ENCODE results near the gene RCOR3.
"Not testable (repeated sequence)": the region's sequence is repeated elsewhere in the genome, so short reads cannot be mapped to it uniquely, and the experiment has no call there.

RCOR3 gene

DNA sequence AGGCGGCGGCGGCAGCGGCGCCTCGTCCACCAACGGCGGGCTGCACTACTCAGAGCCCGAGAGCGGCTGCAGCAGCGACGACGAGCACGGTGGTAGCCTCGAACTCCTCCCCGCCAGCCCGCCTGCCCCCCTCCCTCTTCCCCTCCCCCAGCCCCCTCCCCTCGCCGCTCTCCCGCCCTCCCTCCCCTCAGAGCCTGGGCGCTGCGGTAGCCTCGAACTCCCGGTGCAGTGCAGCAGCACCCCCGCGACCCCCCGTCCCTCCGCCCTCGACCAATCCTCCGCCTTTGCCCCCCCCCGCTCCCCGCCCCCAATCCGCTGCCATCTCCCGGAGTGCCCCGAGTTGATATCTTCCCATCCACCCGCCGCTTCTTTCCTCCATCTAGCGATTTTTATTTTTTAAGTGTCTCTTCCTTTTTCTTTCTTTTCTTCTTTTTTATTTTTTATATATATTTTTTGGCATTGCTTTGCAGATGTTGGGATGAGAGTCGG, 516 bp downstream of the RCOR3 start:
- H4K20me1 ChIP-seq (ENCODE audit: low read depth, low read length) = peaks cover 3% of the 10 kb centered on the region; the same call in 1 of the 2 replicates
- peak overlapping the region; percentile 100 for H3K4me3 ChIP-seq (ENCODE audit: insufficient read depth, low read length, poor library complexity, severe bottlenecking)
- peak overlapping the region; percentile 84 for H2AFZ ChIP-seq (ENCODE audit: low read depth, low read length, severe bottlenecking)
- H3K27ac ChIP-seq (ENCODE audit: low read depth, low read length) = peak overlapping the region; percentile 98
- H3K36me3 ChIP-seq (ENCODE audit: low read length) = peaks cover 9% of the 10 kb centered on the region; the same call in 1 of the 2 replicates
- H3K79me2 ChIP-seq (ENCODE audit: insufficient read depth, low read length) = peaks cover 42% of the 10 kb centered on the region
- H3K9me3 ChIP-seq (ENCODE audit: insufficient read depth, low read length) = no peaks in the 10 kb centered on the region
- no peaks in the 10 kb centered on the region for H3K9me2 ChIP-seq (replicated peaks; ENCODE audit: insufficient read depth, low read length)
- H3K9ac ChIP-seq (ENCODE audit: low read length) = peak overlapping the region; percentile 94
- no peak for TF ChIP-seq EZH2phosphoT487 (conservative IDR thresholded peaks at IDR 0.05; ENCODE audit: low read length)
- TF ChIP-seq, protein P1, sequence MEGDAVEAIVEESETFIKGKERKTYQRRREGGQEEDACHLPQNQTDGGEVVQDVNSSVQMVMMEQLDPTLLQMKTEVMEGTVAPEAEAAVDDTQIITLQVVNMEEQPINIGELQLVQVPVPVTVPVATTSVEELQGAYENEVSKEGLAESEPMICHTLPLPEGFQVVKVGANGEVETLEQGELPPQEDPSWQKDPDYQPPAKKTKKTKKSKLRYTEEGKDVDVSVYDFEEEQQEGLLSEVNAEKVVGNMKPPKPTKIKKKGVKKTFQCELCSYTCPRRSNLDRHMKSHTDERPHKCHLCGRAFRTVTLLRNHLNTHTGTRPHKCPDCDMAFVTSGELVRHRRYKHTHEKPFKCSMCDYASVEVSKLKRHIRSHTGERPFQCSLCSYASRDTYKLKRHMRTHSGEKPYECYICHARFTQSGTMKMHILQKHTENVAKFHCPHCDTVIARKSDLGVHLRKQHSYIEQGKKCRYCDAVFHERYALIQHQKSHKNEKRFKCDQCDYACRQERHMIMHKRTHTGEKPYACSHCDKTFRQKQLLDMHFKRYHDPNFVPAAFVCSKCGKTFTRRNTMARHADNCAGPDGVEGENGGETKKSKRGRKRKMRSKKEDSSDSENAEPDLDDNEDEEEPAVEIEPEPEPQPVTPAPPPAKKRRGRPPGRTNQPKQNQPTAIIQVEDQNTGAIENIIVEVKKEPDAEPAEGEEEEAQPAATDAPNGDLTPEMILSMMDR (IDR thresholded peaks at IDR 0.05; ENCODE audit: insufficient read depth, low read length, poor library complexity, severe bottlenecking) = no peak
- no peaks in the 10 kb centered on the region for H3K27me3 ChIP-seq (ENCODE audit: low read length)
- peaks cover 13% of the 10 kb centered on the region; the same call in 1 of the 2 replicates for H3F3A ChIP-seq (ENCODE audit: insufficient read depth)
- peak overlapping the region; percentile 78 for H3K4me2 ChIP-seq (ENCODE audit: low read depth, low read length, poor library complexity, severe bottlenecking)

DNA sequence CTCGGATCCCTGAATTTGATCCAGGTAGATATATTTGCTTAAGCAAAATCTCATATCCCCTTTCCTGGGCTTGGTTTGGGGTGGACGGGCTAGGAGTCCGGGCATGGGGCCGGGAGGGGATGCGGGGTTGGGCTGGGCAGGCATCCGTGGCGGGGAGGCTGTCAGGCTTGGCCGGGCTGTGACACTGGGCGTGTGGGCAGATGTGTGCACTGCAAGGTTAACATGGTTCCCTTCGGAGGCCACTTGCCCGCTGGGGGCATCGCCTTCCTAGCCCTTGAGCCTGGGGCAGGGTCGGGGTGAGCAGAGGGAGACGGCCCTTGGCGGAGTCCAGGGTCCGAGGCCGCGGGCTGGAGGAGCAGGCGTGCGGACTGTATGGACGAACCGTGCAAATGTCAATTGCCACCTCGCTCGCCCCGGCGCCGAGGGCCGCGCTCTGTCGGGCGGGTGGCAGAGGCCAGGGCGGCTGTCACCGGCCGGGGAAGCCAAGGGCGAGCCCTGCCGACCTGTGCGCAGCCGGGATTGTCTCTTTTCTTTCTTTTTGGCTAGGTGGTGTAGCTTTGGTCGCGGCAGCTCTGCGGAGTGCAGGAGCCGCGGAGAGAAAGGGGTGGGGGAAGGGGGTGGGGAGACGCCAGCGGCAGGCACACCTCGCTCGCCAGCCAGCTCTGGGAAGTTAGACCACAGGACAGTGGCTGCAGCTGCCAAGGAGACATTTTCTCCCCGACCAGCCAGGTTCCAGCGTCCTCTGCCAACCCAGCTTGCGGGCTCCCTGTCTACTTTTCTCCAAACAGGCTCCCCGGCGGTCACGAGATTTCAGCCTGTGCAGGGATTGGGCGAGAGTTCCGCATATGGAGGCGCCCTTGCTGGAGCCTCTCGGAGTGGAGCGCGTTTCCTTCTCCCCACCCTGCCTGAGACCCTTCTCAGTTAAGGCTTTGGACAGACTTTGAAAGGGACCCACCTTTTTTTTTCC, 1.3 kb downstream of the RCOR3 start:
- peak overlapping the region; percentile 68 for H3K4me2 ChIP-seq (ENCODE audit: low read depth, low read length, poor library complexity, severe bottlenecking)
- no peaks in the 10 kb centered on the region for H3K9me3 ChIP-seq (ENCODE audit: insufficient read depth, low read length)
- peak overlapping the region; percentile 100 for H3K4me3 ChIP-seq (ENCODE audit: insufficient read depth, low read length, poor library complexity, severe bottlenecking)
- H3F3A ChIP-seq (ENCODE audit: insufficient read depth) = peaks cover 13% of the 10 kb centered on the region; the same call in 1 of the 2 replicates
- TF ChIP-seq, protein P1 (IDR thresholded peaks at IDR 0.05; ENCODE audit: insufficient read depth, low read length, poor library complexity, severe bottlenecking) = no peak
- no peak for TF ChIP-seq EZH2phosphoT487 (conservative IDR thresholded peaks at IDR 0.05; ENCODE audit: low read length)
- H3K36me3 ChIP-seq (ENCODE audit: low read length) = peaks cover 15% of the 10 kb centered on the region; the same call in 1 of the 2 replicates
- H3K79me2 ChIP-seq (ENCODE audit: insufficient read depth, low read length) = peaks cover 45% of the 10 kb centered on the region
- peaks cover 3% of the 10 kb centered on the region; the same call in 1 of the 2 replicates for H4K20me1 ChIP-seq (ENCODE audit: low read depth, low read length)
- H3K9me2 ChIP-seq (replicated peaks; ENCODE audit: insufficient read depth, low read length) = no peaks in the 10 kb centered on the region
- H3K9ac ChIP-seq (ENCODE audit: low read length) = peak overlapping the region; percentile 94
- no peaks in the 10 kb centered on the region for H3K27me3 ChIP-seq (ENCODE audit: low read length)
- H3K27ac ChIP-seq (ENCODE audit: low read depth, low read length) = peak overlapping the region; percentile 92
- H2AFZ ChIP-seq (ENCODE audit: low read depth, low read length, severe bottlenecking) = peak overlapping the region; percentile 25

DNA sequence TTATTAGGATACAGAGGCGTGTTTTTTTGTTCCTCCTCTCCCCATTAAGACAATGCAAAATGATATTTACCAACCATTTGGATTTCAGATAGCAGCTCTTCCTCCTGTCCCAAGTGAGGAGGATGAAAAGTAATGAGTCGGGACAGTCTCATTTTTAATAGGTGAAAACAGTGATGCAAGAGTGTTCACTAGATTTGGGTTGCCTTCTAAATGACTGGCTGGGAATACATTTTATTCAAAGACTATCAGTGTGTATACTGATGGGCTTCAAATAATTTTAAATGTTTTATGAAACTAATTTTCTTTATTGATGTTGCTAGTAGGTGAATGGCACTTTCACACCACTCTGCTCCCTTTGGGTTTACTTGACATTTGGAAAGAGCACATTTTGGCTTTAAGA, 2.1 kb downstream of the RCOR3 start:
- H2AFZ ChIP-seq (ENCODE audit: low read depth, low read length, severe bottlenecking) = peak overlapping the region; percentile 25
- H3K4me3 ChIP-seq (ENCODE audit: insufficient read depth, low read length, poor library complexity, severe bottlenecking) = peak overlapping the region; percentile 100
- H3K4me2 ChIP-seq (ENCODE audit: low read depth, low read length, poor library complexity, severe bottlenecking) = peak overlapping the region; percentile 68
- H3K9me2 ChIP-seq (replicated peaks; ENCODE audit: insufficient read depth, low read length) = no peaks in the 10 kb centered on the region
- peaks cover 3% of the 10 kb centered on the region; the same call in 1 of the 2 replicates for H4K20me1 ChIP-seq (ENCODE audit: low read depth, low read length)
- no peak for TF ChIP-seq EZH2phosphoT487 (conservative IDR thresholded peaks at IDR 0.05; ENCODE audit: low read length)
- TF ChIP-seq, protein P1 (IDR thresholded peaks at IDR 0.05; ENCODE audit: insufficient read depth, low read length, poor library complexity, severe bottlenecking) = no peak
- peaks cover 13% of the 10 kb centered on the region; the same call in 1 of the 2 replicates for H3F3A ChIP-seq (ENCODE audit: insufficient read depth)
- peak overlapping the region; percentile 92 for H3K27ac ChIP-seq (ENCODE audit: low read depth, low read length)
- peak overlapping the region; percentile 94 for H3K9ac ChIP-seq (ENCODE audit: low read length)
- H3K9me3 ChIP-seq (ENCODE audit: insufficient read depth, low read length) = no peaks in the 10 kb centered on the region
- peaks cover 50% of the 10 kb centered on the region for H3K79me2 ChIP-seq (ENCODE audit: insufficient read depth, low read length)
- H3K36me3 ChIP-seq (ENCODE audit: low read length) = peaks cover 15% of the 10 kb centered on the region
- no peaks in the 10 kb centered on the region for H3K27me3 ChIP-seq (ENCODE audit: low read length)

DNA sequence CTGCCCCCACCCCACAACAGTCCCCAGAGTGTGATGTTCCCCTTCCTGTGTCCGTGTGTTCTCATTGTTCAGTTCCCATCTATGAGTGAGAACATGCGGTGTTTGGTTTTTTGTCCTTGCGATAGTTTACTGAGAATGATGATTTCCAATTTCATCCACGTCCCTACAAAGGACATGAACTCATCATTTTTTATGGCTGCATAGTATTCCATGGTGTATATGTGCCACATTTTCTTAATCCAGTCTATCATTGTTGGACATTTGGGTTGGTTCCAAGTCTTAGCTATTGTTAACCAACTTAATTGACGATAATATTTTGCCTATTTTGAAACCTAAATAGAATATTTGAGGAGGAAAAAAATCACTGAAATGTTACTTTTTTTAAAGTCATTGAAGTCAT, 3.9 kb downstream of the RCOR3 start:
- not testable (repeated sequence) for H2AFZ ChIP-seq (ENCODE audit: low read depth, low read length, severe bottlenecking); H3K4me2 ChIP-seq (ENCODE audit: low read depth, low read length, poor library complexity, severe bottlenecking); H4K20me1 ChIP-seq (ENCODE audit: low read depth, low read length); H3K4me3 ChIP-seq (ENCODE audit: insufficient read depth, low read length, poor library complexity, severe bottlenecking); H3K9ac ChIP-seq (ENCODE audit: low read length); H3K27me3 ChIP-seq (ENCODE audit: low read length); H3K9me2 ChIP-seq (replicated peaks; ENCODE audit: insufficient read depth, low read length); H3K27ac ChIP-seq (ENCODE audit: low read depth, low read length); H3K9me3 ChIP-seq (ENCODE audit: insufficient read depth, low read length)
- Histone ChIP-seq H3F3A (ENCODE audit: insufficient read depth) (peaks cover 11% of the 10 kb centered on the region; the same call in 1 of the 2 replicates), H3K36me3 (ENCODE audit: low read length) (peaks cover 24% of the 10 kb centered on the region), H3K79me2 (ENCODE audit: insufficient read depth, low read length) (peaks cover 62% of the 10 kb centered on the region)

Data from SU-DHL-6 (cell line).